T-helper 2 cell treated with Interferon-gamma antibody and Interleukin-4, amounts not matched to agents 5 μg/mL and 100 μg/mL, for 36 hours (primary cell): ENCODE measurements around the gene FARSB.
"Not testable (repeated sequence)": the region's sequence is repeated elsewhere in the genome, so short reads cannot be mapped to it uniquely, and the experiment has no call there.

Source experiments
- DNase-seq: peaks from one replicate; pipeline ENCODE4 v3.0.0; 2021; ENCODE audit warnings: low spot score
- H3K27ac Mint-ChIP-seq: one replicate; pipeline ENCODE4 v1.8.0; 2021; ENCODE audit warnings: mild to moderate bottlenecking, mixed read lengths
- H3K27me3 Mint-ChIP-seq: one replicate; pipeline ENCODE4 v1.8.0; 2021; ENCODE audit warnings: low read depth, mixed read lengths
- H3K36me3 Mint-ChIP-seq: one replicate; pipeline ENCODE4 v1.8.0; 2021; ENCODE audit warnings: low read depth, mixed read lengths
- H3K4me1 Mint-ChIP-seq: one replicate; pipeline ENCODE4 v1.8.0; 2021; ENCODE audit warnings: low read depth, mixed read lengths
- H3K4me3 Mint-ChIP-seq: one replicate; pipeline ENCODE4 v1.8.0; 2022; ENCODE audit warnings: mild to moderate bottlenecking, moderate library complexity, mixed read lengths
- H3K9me3 Mint-ChIP-seq: one replicate; pipeline ENCODE4 v1.8.0; 2021; ENCODE audit warnings: mixed read lengths

FARSB gene

GRCh38 chr2:222608081-222608480 is 47.8 kb downstream of the FARSB start:
- Mint-ChIP-seq H3K4me3 (no peak overlapping the region), H3K36me3 (peaks cover 24% of the 10 kb centered on the region), H3K9me3 (no peaks in the 10 kb centered on the region), H3K27me3 (no peaks in the 10 kb centered on the region), H3K27ac (no peak overlapping the region), H3K4me1 (peaks cover 3% of the 10 kb centered on the region)
- no peak for DNase-seq

- no peaks in the 10 kb centered on the region for H3K9me3 Mint-ChIP-seq
- peaks cover 18% of the 10 kb centered on the region for H3K36me3 Mint-ChIP-seq
- H3K27ac Mint-ChIP-seq = no peak overlapping the region
- H3K4me1 Mint-ChIP-seq = peaks cover 3% of the 10 kb centered on the region
- no peak overlapping the region for H3K4me3 Mint-ChIP-seq
- DNase-seq = no peak
- H3K27me3 Mint-ChIP-seq = no peaks in the 10 kb centered on the region
Measured at GRCh38 chr2:222606306-222606705, 49.6 kb downstream of the FARSB start.

DNA sequence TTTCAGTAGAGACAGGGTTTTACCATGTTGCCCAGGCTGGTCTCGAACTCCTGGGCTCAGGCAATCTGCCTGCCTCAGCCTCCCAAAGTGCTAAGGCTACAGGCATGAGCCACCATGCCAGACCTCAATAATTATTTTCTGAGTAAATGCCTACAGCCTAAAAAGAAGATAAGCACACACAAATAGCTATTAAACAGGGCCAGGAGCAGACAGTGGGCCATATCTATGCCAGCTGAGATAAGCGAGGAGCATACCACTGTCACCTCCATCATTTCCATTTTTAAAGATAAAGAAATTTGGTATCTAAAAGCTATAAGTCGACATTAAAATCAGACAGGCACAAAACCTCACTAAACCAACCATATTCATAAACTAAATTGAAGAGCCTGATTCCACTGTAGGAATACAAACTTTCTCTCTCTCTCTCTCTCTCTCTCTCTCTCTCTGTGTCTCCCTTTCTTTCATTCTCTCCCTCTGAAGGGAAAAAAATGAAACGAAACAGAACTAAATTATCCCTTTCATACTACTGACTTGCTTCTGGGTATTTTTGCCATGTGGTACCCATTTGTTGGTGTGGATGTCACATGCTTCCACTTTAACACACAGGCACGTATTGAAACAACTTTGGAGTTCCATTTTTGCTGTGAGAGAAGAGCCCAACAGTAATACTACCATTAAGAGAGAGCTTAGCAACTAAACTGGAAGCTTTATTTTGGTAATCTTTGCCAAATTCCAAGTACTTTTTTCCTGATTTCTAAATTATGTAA is 51.0 kb downstream of the FARSB start:
- H3K4me3 Mint-ChIP-seq = no peak overlapping the region
- no peaks in the 10 kb centered on the region for H3K9me3 Mint-ChIP-seq
- H3K27ac Mint-ChIP-seq = no peak overlapping the region
- peaks cover 3% of the 10 kb centered on the region for H3K4me1 Mint-ChIP-seq
- no peak for DNase-seq
- peaks cover 18% of the 10 kb centered on the region for H3K36me3 Mint-ChIP-seq
- no peaks in the 10 kb centered on the region for H3K27me3 Mint-ChIP-seq

- no peaks in the 10 kb centered on the region for H3K9me3 Mint-ChIP-seq
- no peak for DNase-seq
- peaks cover 3% of the 10 kb centered on the region for H3K4me1 Mint-ChIP-seq
- H3K4me3 Mint-ChIP-seq = no peak overlapping the region
- no peak overlapping the region for H3K27ac Mint-ChIP-seq
- no peaks in the 10 kb centered on the region for H3K27me3 Mint-ChIP-seq
- H3K36me3 Mint-ChIP-seq = peaks cover 17% of the 10 kb centered on the region
Measured at GRCh38 chr2:222603501-222603900, 52.4 kb downstream of the FARSB start.

GRCh38 chr2:222598611-222599010 is 57.3 kb downstream of the FARSB start:
- Mint-ChIP-seq H3K27me3 (no peaks in the 10 kb centered on the region), H3K4me3 (no peak overlapping the region), H3K9me3 (no peaks in the 10 kb centered on the region), H3K4me1 (no peaks in the 10 kb centered on the region), H3K27ac (no peak overlapping the region), H3K36me3 (peaks cover 32% of the 10 kb centered on the region)
- no peak for DNase-seq

GRCh38 chr2:222595581-222595980 is 60.3 kb downstream of the FARSB start:
- Mint-ChIP-seq H3K4me3 (no peak overlapping the region), H3K9me3 (no peaks in the 10 kb centered on the region), H3K36me3 (peaks cover 47% of the 10 kb centered on the region), H3K4me1 (no peaks in the 10 kb centered on the region), H3K27me3 (no peaks in the 10 kb centered on the region), H3K27ac (no peak overlapping the region)
- DNase-seq = no peak

DNA sequence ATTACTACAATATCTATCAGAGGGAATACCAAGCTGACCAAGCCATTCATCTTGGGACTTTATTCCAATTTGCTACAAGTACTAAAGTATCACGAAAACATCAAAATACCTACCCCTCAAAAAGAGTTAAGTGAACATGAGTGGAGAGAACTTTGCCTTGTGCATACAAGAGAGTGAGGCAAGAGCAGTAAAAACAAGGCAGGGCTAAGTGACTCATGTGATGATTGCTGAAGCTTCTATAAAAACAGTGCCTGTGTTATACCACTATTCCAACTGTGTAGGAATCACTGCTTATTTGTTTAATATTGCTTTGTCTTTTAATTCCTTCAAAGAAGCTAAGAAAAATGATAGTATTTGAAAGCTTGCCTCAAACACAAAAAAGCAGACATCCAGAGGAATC is 61.2 kb downstream of the FARSB start:
- Mint-ChIP-seq H3K36me3 (peaks cover 53% of the 10 kb centered on the region), H3K4me1 (no peaks in the 10 kb centered on the region), H3K27ac (no peak overlapping the region), H3K27me3 (no peaks in the 10 kb centered on the region), H3K4me3 (no peak overlapping the region), H3K9me3 (no peaks in the 10 kb centered on the region)
- DNase-seq = no peak

- Mint-ChIP-seq H3K9me3 (no peaks in the 10 kb centered on the region), H3K36me3 (peaks cover 62% of the 10 kb centered on the region), H3K4me3 (no peak overlapping the region), H3K27ac (no peak overlapping the region), H3K27me3 (no peaks in the 10 kb centered on the region), H3K4me1 (no peaks in the 10 kb centered on the region)
- no peak for DNase-seq
Measured at GRCh38 chr2:222592176-222592575, 63.7 kb downstream of the FARSB start.

GRCh38 chr2:222591661-222592060 is 64.2 kb downstream of the FARSB start:
- no peaks in the 10 kb centered on the region for H3K27me3 Mint-ChIP-seq
- H3K4me3 Mint-ChIP-seq = no peak overlapping the region
- no peaks in the 10 kb centered on the region for H3K4me1 Mint-ChIP-seq
- no peak for DNase-seq
- peaks cover 64% of the 10 kb centered on the region for H3K36me3 Mint-ChIP-seq
- H3K9me3 Mint-ChIP-seq = no peaks in the 10 kb centered on the region
- H3K27ac Mint-ChIP-seq = no peak overlapping the region

DNA sequence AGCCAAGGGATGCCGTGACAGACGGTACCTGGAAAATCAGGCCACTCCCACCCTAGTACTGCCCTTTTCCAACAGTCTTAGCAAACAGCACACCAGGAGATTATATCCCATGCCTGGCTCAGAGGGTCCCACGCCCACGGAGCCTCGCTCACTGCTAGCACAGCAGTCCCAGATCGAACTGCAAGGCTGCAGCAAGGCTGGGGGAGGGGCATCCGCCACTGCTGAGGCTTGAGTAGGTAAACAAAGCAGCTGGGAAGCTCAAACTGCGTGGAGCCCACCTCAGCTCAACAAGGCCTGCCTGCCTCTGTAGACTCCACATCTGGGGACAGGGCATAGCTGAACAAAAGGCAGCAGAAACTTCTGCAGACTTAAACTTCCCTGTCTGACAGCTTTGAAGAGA is 71.3 kb downstream of the FARSB start:
- DNase-seq, H3K27ac Mint-ChIP-seq, H3K27me3 Mint-ChIP-seq, H3K4me1 Mint-ChIP-seq, H3K9me3 Mint-ChIP-seq, H3K4me3 Mint-ChIP-seq: not testable (repeated sequence)
- peaks cover 35% of the 10 kb centered on the region for H3K36me3 Mint-ChIP-seq

DNA sequence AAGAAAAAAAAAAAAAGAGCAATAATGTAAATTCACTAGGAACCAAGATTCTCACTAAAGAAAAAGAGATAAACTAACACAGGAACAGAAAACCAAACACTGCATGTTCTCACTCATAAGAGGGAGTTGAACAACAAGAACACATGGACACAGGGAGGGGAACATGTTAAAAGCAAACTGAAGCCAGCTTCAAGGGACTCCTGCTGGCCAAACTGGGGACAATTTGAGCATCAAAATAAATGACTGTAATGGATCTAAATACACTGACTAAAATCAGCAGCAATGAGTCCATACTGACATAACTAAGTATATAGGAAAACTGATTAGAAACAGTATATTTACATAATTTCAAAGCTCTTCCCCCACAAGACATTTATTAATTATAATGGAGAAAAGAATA is 73.0 kb downstream of the FARSB start:
- H3K36me3 Mint-ChIP-seq = peaks cover 21% of the 10 kb centered on the region
- H3K4me3 Mint-ChIP-seq = no peak overlapping the region
- H3K27ac Mint-ChIP-seq = no peak overlapping the region
- no peaks in the 10 kb centered on the region for H3K4me1 Mint-ChIP-seq
- no peaks in the 10 kb centered on the region for H3K27me3 Mint-ChIP-seq
- no peaks in the 10 kb centered on the region for H3K9me3 Mint-ChIP-seq
- DNase-seq = no peak

DNA sequence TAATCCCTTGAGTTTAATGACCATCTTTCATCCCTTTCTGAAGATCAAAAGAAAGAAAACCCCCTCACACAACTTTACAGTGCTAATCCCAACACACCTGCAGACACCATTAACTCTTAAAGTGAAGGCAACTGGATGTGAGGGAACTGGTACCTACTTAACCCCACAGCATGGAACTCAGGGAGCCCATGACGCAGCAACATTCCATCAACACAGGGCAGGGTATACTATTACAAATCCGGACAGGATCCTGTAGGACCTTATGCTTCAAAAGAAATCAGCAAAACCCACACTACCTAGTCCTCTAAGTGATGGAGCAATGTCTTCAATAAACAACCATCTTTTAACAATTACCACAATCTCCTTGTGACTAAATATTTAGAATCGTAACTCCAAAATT is 78.6 kb downstream of the FARSB start:
- Mint-ChIP-seq H3K4me1 (peaks cover 7% of the 10 kb centered on the region), H3K4me3 (no peak overlapping the region), H3K36me3 (peaks cover 6% of the 10 kb centered on the region), H3K27me3 (no peaks in the 10 kb centered on the region), H3K27ac (no peak overlapping the region), H3K9me3 (no peaks in the 10 kb centered on the region)
- DNase-seq = no peak

GRCh38 chr2:222576171-222577081 is 79.5 kb downstream of the FARSB start:
- H3K36me3 Mint-ChIP-seq = peaks cover 13% of the 10 kb centered on the region
- no peak overlapping the region for H3K27ac Mint-ChIP-seq
- H3K4me1 Mint-ChIP-seq = peaks cover 7% of the 10 kb centered on the region
- no peaks in the 10 kb centered on the region for H3K9me3 Mint-ChIP-seq
- H3K4me3 Mint-ChIP-seq = no peak overlapping the region
- no peak for DNase-seq
- no peaks in the 10 kb centered on the region for H3K27me3 Mint-ChIP-seq

DNA sequence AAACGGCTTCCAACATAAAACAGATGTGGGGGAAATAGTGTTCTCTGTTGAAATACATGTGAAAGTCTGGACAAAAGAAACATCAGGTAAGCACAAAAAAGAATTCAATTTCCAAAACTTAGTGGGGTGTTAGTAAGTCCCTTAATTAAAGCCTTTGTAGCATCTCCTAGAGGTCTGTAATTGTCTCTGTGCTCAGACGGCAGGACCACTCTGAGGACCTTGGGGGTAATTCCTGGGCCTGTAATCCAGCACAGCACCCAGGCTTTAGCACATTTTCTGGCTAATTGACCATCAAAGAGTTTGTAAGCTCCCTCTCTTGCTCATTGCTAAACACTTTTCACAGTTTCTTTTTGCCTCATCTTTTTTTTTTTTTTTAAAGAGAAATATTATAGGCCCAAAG is 80.3 kb downstream of the FARSB start:
- no peak for DNase-seq
- no peaks in the 10 kb centered on the region for H3K27me3 Mint-ChIP-seq
- no peaks in the 10 kb centered on the region for H3K9me3 Mint-ChIP-seq
- H3K36me3 Mint-ChIP-seq = peaks cover 18% of the 10 kb centered on the region
- no peak overlapping the region for H3K27ac Mint-ChIP-seq
- H3K4me1 Mint-ChIP-seq = peaks cover 7% of the 10 kb centered on the region
- H3K4me3 Mint-ChIP-seq = no peak overlapping the region
